IPS-18c (cell line): ENCODE measurements around the gene TCAIM.

Experiments
- H3K4me3 ChIP-seq: 2 replicates; pipeline ENCODE4 v1.7.0; 2013; ENCODE audit warnings: low read depth, mild to moderate bottlenecking, low read length, moderate library complexity; ENCODE audit not compliant: insufficient read depth
- H3K9me3 ChIP-seq: one replicate; pipeline ENCODE4 v1.6.1; 2013; ENCODE audit warnings: mild to moderate bottlenecking, low read length, moderate library complexity; ENCODE audit not compliant: control insufficient read depth, insufficient read depth

The TCAIM gene

GRCh38 chr3:44338010-44338827 lies at the start of gene TCAIM:
Gene TCAIM (plus strand): TSS chr3:44338766. CDS start chr3:44354783, 16,017 bp downstream.
- H3K4me3 ChIP-seq, result peak within 1 kb of the TSS; percentile 82
- no peaks in the 10 kb centered on the region for H3K9me3 ChIP-seq

- Histone ChIP-seq H3K9me3 (no peaks in the 10 kb centered on the region), H3K4me3 (no peak overlapping the region)
Observed at GRCh38 chr3:44289882-44290462, 48.6 kb upstream of the TCAIM start.

- Histone ChIP-seq H3K4me3 (no peak overlapping the region), H3K9me3 (no peaks in the 10 kb centered on the region)
Observed at GRCh38 chr3:44292276-44292675, 46.3 kb upstream of the TCAIM start.

GRCh38 chr3:44292947-44293346 lies 45.6 kb upstream of the TCAIM start:
- Histone ChIP-seq H3K4me3 (no peak overlapping the region), H3K9me3 (no peaks in the 10 kb centered on the region)

GRCh38 chr3:44297255-44297654 lies 41.3 kb upstream of the TCAIM start:
- Histone ChIP-seq H3K9me3 (no peaks in the 10 kb centered on the region), H3K4me3 (no peak overlapping the region)

- H3K9me3 ChIP-seq, result no peaks in the 10 kb centered on the region
- no peak overlapping the region for H3K4me3 ChIP-seq
Observed at GRCh38 chr3:44301746-44302145, 36.8 kb upstream of the TCAIM start.

- H3K4me3 ChIP-seq, result no peak overlapping the region
Observed at GRCh38 chr3:44309500-44309899, 29.1 kb upstream of the TCAIM start.

GRCh38 chr3:44318891-44319311 lies 19.7 kb upstream of the TCAIM start:
- Histone ChIP-seq H3K9me3 (no peaks in the 10 kb centered on the region), H3K4me3 (no peak overlapping the region)

More at GRCh38 chr3:44309500-44309899, 29.1 kb upstream of the TCAIM start:
- H3K9me3 ChIP-seq, result no peaks in the 10 kb centered on the region

- Histone ChIP-seq H3K4me3 (no peak overlapping the region), H3K9me3 (no peaks in the 10 kb centered on the region)
Observed at GRCh38 chr3:44321335-44321734, 17.2 kb upstream of the TCAIM start.

- Histone ChIP-seq H3K4me3 (no peak overlapping the region), H3K9me3 (no peaks in the 10 kb centered on the region)
Observed at GRCh38 chr3:44323341-44323955, 15.1 kb upstream of the TCAIM start.

- Histone ChIP-seq H3K4me3 (no peak overlapping the region), H3K9me3 (no peaks in the 10 kb centered on the region)
Observed at GRCh38 chr3:44324584-44324983, 14.0 kb upstream of the TCAIM start.

GRCh38 chr3:44326019-44326418 lies 12.5 kb upstream of the TCAIM start:
- no peaks in the 10 kb centered on the region for H3K9me3 ChIP-seq
- H3K4me3 ChIP-seq, result no peak overlapping the region

GRCh38 chr3:44326515-44326914 lies 12.1 kb upstream of the TCAIM start:
- H3K4me3 ChIP-seq, result no peak overlapping the region
- no peaks in the 10 kb centered on the region for H3K9me3 ChIP-seq

GRCh38 chr3:44329946-44330345 lies 8.6 kb upstream of the TCAIM start:
- H3K4me3 ChIP-seq, result no peak overlapping the region
- no peaks in the 10 kb centered on the region for H3K9me3 ChIP-seq

- H3K9me3 ChIP-seq, result no peaks in the 10 kb centered on the region
- H3K4me3 ChIP-seq, result no peak overlapping the region
Observed at GRCh38 chr3:44330444-44330843, 8.1 kb upstream of the TCAIM start.

- H3K4me3 ChIP-seq, result no peak overlapping the region
- H3K9me3 ChIP-seq, result no peaks in the 10 kb centered on the region
Observed at GRCh38 chr3:44334326-44334725, 4.2 kb upstream of the TCAIM start.

- Histone ChIP-seq H3K4me3 (peak overlapping the region; percentile 82), H3K9me3 (no peaks in the 10 kb centered on the region)
Observed at GRCh38 chr3:44337248-44337785, 1.2 kb upstream of the TCAIM start.

- Histone ChIP-seq H3K9me3 (no peaks in the 10 kb centered on the region), H3K4me3 (peak overlapping the region; percentile 82)
Observed at GRCh38 chr3:44338828-44339127, 212 bp downstream of the TCAIM start.
